HG03196 (cell line): ENCODE results near the gene MRPS23.

Experiments used
- ATAC-seq: cut with Tn5 transposase; IDR thresholded peaks from one replicate; pipeline ENCODE4 v1.9.1; 2021; ENCODE audit not compliant: unreplicated experiment

MRPS23 gene

GRCh38 chr17:57803021-57803420, 46.8 kb downstream of the MRPS23 start:
- no peak for ATAC-seq

GRCh38 chr17:57801044-57801711, 48.7 kb downstream of the MRPS23 start:
- no peak for ATAC-seq

- no peak for ATAC-seq
These were observed 55.0 kb downstream of the MRPS23 start for GRCh38 chr17:57794841-57795240.

GRCh38 chr17:57788725-57789124, 61.1 kb downstream of the MRPS23 start:
- ATAC-seq, result no peak

- ATAC-seq, result no peak
These were observed 64.8 kb downstream of the MRPS23 start for GRCh38 chr17:57785022-57785421.
